H9 (cell line): ENCODE measurements around the gene GATA5. TPM values are rescaled to one million over a fixed set of nuclear protein-coding genes. Genes with fewer than 3 reads are reported as not detected.

Experiments used
- DNase-seq: peaks from one replicate; pipeline ENCODE4 v3.0.0-alpha.2; 2017
- H2AFZ ChIP-seq: one replicate; pipeline ENCODE4 v1.6.1; 2013; ENCODE audit warnings: mild to moderate bottlenecking, low read length, control low read depth, moderate library complexity
- H2AK5ac ChIP-seq: 2 replicates; pipeline ENCODE4 v1.6.1; 2013; ENCODE audit warnings: low read length, control low read depth, mixed read lengths; ENCODE audit not compliant: insufficient read length
- H2BK120ac ChIP-seq: one replicate; pipeline ENCODE4 v1.6.1; 2013; ENCODE audit warnings: low read depth, mild to moderate bottlenecking, low read length, control low read depth, inconsistent platforms; ENCODE audit not compliant: poor library complexity, severe bottlenecking
- H2BK12ac ChIP-seq: 2 replicates; pipeline ENCODE4 v1.6.1; 2013; ENCODE audit warnings: low read length, control low read depth, mixed read lengths, low read depth; ENCODE audit not compliant: insufficient read length
- H2BK15ac ChIP-seq: 2 replicates; pipeline ENCODE4 v1.6.1; 2013; ENCODE audit warnings: low read depth, low read length, control low read depth
- H2BK20ac ChIP-seq: one replicate; pipeline ENCODE4 v1.6.1; 2013; ENCODE audit warnings: low read depth, mild to moderate bottlenecking, low read length, control low read depth, inconsistent platforms; ENCODE audit not compliant: poor library complexity, severe bottlenecking
- H2BK5ac ChIP-seq: 2 replicates; pipeline ENCODE4 v1.6.1; 2013; ENCODE audit warnings: low read length, control low read depth, mixed read lengths; ENCODE audit not compliant: insufficient read length
- H3K14ac ChIP-seq: 2 replicates; pipeline ENCODE4 v1.6.1; 2013; ENCODE audit warnings: low read length, control low read depth; ENCODE audit not compliant: insufficient read depth
- H3K18ac ChIP-seq: 2 replicates; pipeline ENCODE4 v1.6.1; 2013; ENCODE audit warnings: low read depth, mild to moderate bottlenecking, mixed read lengths, low read length, control low read depth; ENCODE audit not compliant: insufficient read length
- H3K23ac ChIP-seq: 2 replicates; pipeline ENCODE4 v1.6.1; 2013; ENCODE audit warnings: low read length, control low read depth, mixed read lengths, low read depth; ENCODE audit not compliant: insufficient read length
- H3K23me2 ChIP-seq: 2 replicates; pipeline ENCODE4 v1.6.1; 2013; ENCODE audit warnings: low read depth, mild to moderate bottlenecking, mixed read lengths, low read length, control low read depth; ENCODE audit not compliant: insufficient read length, poor library complexity, severe bottlenecking
- H3K27ac ChIP-seq: 2 replicates; pipeline ENCODE4 v1.5.1; 2013; ENCODE audit warnings: low read length, control low read depth, mixed read lengths, low read depth; ENCODE audit not compliant: insufficient read length
- H3K27me3 ChIP-seq: 2 replicates; pipeline ENCODE4 v1.6.1; 2013; ENCODE audit warnings: low read length, control low read depth, inconsistent platforms; ENCODE audit not compliant: insufficient read depth
- H3K4ac ChIP-seq: 2 replicates; pipeline ENCODE4 v1.6.1; 2013; ENCODE audit warnings: low read depth, mild to moderate bottlenecking, control low read depth, inconsistent platforms, low read length, moderate library complexity
- H3K4me1 ChIP-seq: 2 replicates; pipeline ENCODE4 v1.6.1; 2013; ENCODE audit warnings: low read length, control low read depth, inconsistent platforms; ENCODE audit not compliant: insufficient read depth
- H3K4me2 ChIP-seq: 2 replicates; pipeline ENCODE4 v1.6.1; 2013; ENCODE audit warnings: low read length, control low read depth, mixed read lengths; ENCODE audit not compliant: insufficient read length, insufficient read depth
- H3K56ac ChIP-seq: 2 replicates; pipeline ENCODE4 v1.6.1; 2013; ENCODE audit warnings: low read depth, mild to moderate bottlenecking, mixed read lengths, low read length, control low read depth; ENCODE audit not compliant: insufficient read length
- H3K79me1 ChIP-seq: 2 replicates; pipeline ENCODE4 v1.6.1; 2013; ENCODE audit warnings: low read depth, mild to moderate bottlenecking, moderate library complexity, low read length, control low read depth, inconsistent platforms; ENCODE audit not compliant: insufficient read depth, poor library complexity, severe bottlenecking
- H3K79me2 ChIP-seq: 2 replicates; pipeline ENCODE4 v1.6.1; 2013; ENCODE audit warnings: low read length, control low read depth, inconsistent platforms; ENCODE audit not compliant: insufficient read depth
- H3K9ac ChIP-seq: 2 replicates; pipeline ENCODE4 v1.6.1; 2013; ENCODE audit warnings: low read length, control low read depth, mixed read lengths; ENCODE audit not compliant: insufficient read length; ENCODE audit errors: extremely low read depth
- H3K9me3 ChIP-seq: one replicate; pipeline ENCODE4 v1.6.1; 2013; ENCODE audit warnings: low read depth, low read length, inconsistent platforms; ENCODE audit not compliant: control insufficient read depth
- H3T11ph ChIP-seq: one replicate; pipeline ENCODE4 v1.6.1; 2013; ENCODE audit warnings: mild to moderate bottlenecking, low read length, control low read depth, inconsistent platforms
- H4K20me1 ChIP-seq: one replicate; pipeline ENCODE4 v1.6.1; 2013; ENCODE audit not compliant: control insufficient read depth, insufficient read length, insufficient read depth
- H4K5ac ChIP-seq: 2 replicates; pipeline ENCODE4 v1.6.1; 2013; ENCODE audit warnings: low read depth, mild to moderate bottlenecking, mixed read lengths, low read length, control low read depth; ENCODE audit not compliant: insufficient read length
- H4K8ac ChIP-seq: replicated peaks from 2 replicates; pipeline ENCODE4 v1.6.1; 2013; ENCODE audit warnings: low read length, control low read depth, mixed read lengths, low read depth; ENCODE audit not compliant: insufficient read length
- H4K91ac ChIP-seq: 2 replicates; pipeline ENCODE4 v1.6.1; 2013; ENCODE audit warnings: low read depth, mild to moderate bottlenecking, moderate library complexity, mixed read lengths, low read length, control low read depth; ENCODE audit not compliant: insufficient read length
- H3K27ac Mint-ChIP-seq, 3 experiments: 2 replicates in 2 of 3; 3 replicates in 1 of 3; pipeline ENCODE4 v1.8.0; 2020 to 2021; ENCODE audit warnings: mixed read lengths in 3 of 3, mild to moderate bottlenecking in 1 of 3, moderate library complexity in 1 of 3
- H3K27me3 Mint-ChIP-seq: 2 replicates; pipeline ENCODE4 v1.8.0; 2021; ENCODE audit warnings: low read depth, mild to moderate bottlenecking, moderate library complexity, mixed read lengths
- H3K36me3 Mint-ChIP-seq, 3 experiments: 2 replicates in 2 of 3; 3 replicates in 1 of 3; pipeline ENCODE4 v1.8.0; 2020 to 2021; ENCODE audit warnings: low read depth in 3 of 3, mixed read lengths in 3 of 3; ENCODE audit not compliant: insufficient read depth in 1 of 3
- H3K4me1 Mint-ChIP-seq, 2 experiments: 2 replicates each; pipeline ENCODE4 v1.8.0; 2020; ENCODE audit warnings: mixed read lengths in 2 of 2
- H3K4me3 Mint-ChIP-seq, 2 experiments: 2 replicates in 1 of 2; 3 replicates in 1 of 2; pipeline ENCODE4 v1.8.0; 2020 to 2021; ENCODE audit warnings: mild to moderate bottlenecking in 2 of 2, mixed read lengths in 2 of 2, moderate library complexity in 1 of 2
- H3K9me3 Mint-ChIP-seq, 2 experiments: 2 replicates in 1 of 2; 3 replicates in 1 of 2; pipeline ENCODE4 v1.8.0; 2020; ENCODE audit warnings: mild to moderate bottlenecking in 2 of 2, mixed read lengths in 2 of 2, moderate library complexity in 1 of 2
- CTCF ChIP-seq: fragments of 200-600 bp; sonication (generic); conservative IDR thresholded peaks from 3 replicates; pipeline ENCODE4 v1.8.0; 2021; ENCODE audit warnings: antibody characterized with exemption, mild to moderate bottlenecking
- WGBS: extraction: QIAGEN DNeasy Blood & Tissue Kit; methylation state at CpG from one replicate; pipeline ENCODE4 v1.1.7; 2013; ENCODE audit warnings: missing lambda C conversion rate, low lambda C conversion rate, mixed read lengths; ENCODE audit not compliant: insufficient read length; ENCODE audit errors: extremely low coverage; 5-methylcytosine and 5-hydroxymethylcytosine counted together
- total RNA-seq: library from RNA; stranded (reverse); gene quantifications from 2 replicates; pipeline ENCODE4 v1.2.1, GENCODE V29; 2021

GATA5 gene
- total RNA-seq, 1 experiment from 2014 or later, result 0.24 TPM

- no peak overlapping the region for H3K56ac ChIP-seq
- H2AFZ ChIP-seq, result no peak overlapping the region
- no peaks in the 10 kb centered on the region for H3K27me3 ChIP-seq
- Mint-ChIP-seq H3K36me3 (no peaks in the 10 kb centered on the region), H3K4me1 (peaks cover 0 to 17% of the 10 kb centered on the region in 2 experiments; a peak in 2 of 4 replicates), H3K27ac (no peak overlapping the region), H3K27me3 (peaks cover 12% of the 10 kb centered on the region), H3K4me3 (no peak overlapping the region), H3K9me3 (no peaks in the 10 kb centered on the region)
- H2AK5ac ChIP-seq, result no peak overlapping the region
- WGBS, result no CpG with 5 or more reads among the region's 18 CpGs
- no peak overlapping the region for H2BK20ac ChIP-seq
- no peak overlapping the region for H3K18ac ChIP-seq
- H3T11ph ChIP-seq, result no peak overlapping the region
- no peak overlapping the region for H3K23ac ChIP-seq
- H3K9ac ChIP-seq, result no peak overlapping the region
- H4K5ac ChIP-seq, result no peak overlapping the region
- H3K27ac ChIP-seq, result no peak overlapping the region
- H3K4ac ChIP-seq, result no peak overlapping the region
- H2BK120ac ChIP-seq, result no peak overlapping the region
- H3K4me1 ChIP-seq, result no peaks in the 10 kb centered on the region
- no peak for TF ChIP-seq CTCF
- H2BK5ac ChIP-seq, result no peak overlapping the region
- no peak overlapping the region for H4K91ac ChIP-seq
- H4K8ac ChIP-seq, result no peak overlapping the region
- H3K79me2 ChIP-seq, result no peaks in the 10 kb centered on the region
- DNase-seq, result no peak
- H3K14ac ChIP-seq, result no peak overlapping the region; the same call in 1 of the 2 replicates
- H3K9me3 ChIP-seq, result no peaks in the 10 kb centered on the region
- H3K23me2 ChIP-seq, result no peaks in the 10 kb centered on the region
- H2BK15ac ChIP-seq, result no peak overlapping the region
- no peak overlapping the region for H3K4me2 ChIP-seq
- no peak overlapping the region for H2BK12ac ChIP-seq
- no peaks in the 10 kb centered on the region for H3K79me1 ChIP-seq
- no peaks in the 10 kb centered on the region for H4K20me1 ChIP-seq
Observed at GRCh38 chr20:62452475-62453095, 23.2 kb downstream of the GATA5 start.
